Activated CD4-positive, CD25-positive, alpha-beta regulatory T cell (primary cell): ENCODE measurements around the gene ARHGAP24.
"Not testable (repeated sequence)": the region's sequence is repeated elsewhere in the genome, so short reads cannot be mapped to it uniquely, and the experiment has no call there.

Experiments used
- DNase-seq, 4 experiments: peaks; one replicate each; lab custom pipeline; 2025; lab: John Stamatoyannopoulos, UW

ARHGAP24 gene

DNA sequence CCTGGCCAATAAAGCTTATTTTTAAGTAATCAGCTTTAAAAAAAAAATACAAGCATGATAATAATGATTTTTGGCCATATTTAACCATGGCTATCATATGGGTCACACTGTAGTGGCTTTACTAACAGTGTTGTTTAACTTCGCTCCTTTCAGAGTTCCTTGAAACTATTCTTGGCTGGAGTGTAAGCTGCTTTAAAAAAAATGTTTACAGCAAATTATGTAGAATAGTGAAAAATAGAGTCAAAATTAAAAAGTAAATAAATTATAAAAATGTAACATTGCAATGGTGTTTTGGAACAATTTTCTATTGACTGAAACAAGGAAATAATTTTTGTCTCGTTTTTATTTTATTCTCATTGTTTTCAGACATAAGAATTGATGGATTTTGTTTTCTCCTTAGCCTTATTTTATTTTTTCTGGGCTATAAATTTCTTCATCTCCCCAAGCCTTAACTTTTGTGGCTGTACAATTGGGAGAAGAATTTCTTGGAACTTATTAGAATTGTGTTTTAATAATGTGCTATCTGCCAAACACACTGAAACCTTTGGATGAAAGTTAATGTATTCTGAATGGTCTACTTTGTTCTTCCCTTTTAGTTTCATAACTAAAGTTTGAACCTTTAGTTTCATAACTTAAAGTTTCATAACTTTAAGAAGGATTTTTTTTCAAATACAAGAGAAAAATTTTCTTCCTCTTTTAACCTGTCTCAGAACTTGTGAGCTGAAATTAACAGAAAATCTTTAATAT lies 182.0 kb downstream of the ARHGAP24 start:
- DNase-seq, result no peak

- no peak for DNase-seq
Measured at GRCh38 chr4:85658766-85659439, 184.0 kb downstream of the ARHGAP24 start.

GRCh38 chr4:85659610-85660218 lies 184.8 kb downstream of the ARHGAP24 start:
- DNase-seq, result no peak

- DNase-seq, result not testable (repeated sequence)
Measured at GRCh38 chr4:85666625-85667024, 191.7 kb downstream of the ARHGAP24 start.

DNA sequence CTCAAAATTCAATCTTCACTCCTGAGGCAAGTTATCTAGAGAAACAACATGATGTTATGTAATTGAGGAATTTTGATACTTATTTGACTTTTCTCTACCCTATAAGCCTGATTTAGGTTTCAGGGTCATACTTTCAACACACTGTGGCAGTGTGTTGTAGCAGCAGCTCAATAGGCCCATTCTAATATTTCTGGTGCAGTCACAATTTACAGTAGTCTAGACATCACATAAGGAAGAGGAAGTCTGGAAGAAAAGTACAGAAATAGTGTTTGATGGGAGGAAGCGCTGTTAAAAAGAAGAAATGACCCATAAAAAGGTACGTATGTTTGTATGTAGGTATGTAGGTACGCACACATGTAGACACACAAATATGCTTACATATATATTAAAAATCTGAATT lies 194.3 kb downstream of the ARHGAP24 start:
- DNase-seq, result no peak

DNA sequence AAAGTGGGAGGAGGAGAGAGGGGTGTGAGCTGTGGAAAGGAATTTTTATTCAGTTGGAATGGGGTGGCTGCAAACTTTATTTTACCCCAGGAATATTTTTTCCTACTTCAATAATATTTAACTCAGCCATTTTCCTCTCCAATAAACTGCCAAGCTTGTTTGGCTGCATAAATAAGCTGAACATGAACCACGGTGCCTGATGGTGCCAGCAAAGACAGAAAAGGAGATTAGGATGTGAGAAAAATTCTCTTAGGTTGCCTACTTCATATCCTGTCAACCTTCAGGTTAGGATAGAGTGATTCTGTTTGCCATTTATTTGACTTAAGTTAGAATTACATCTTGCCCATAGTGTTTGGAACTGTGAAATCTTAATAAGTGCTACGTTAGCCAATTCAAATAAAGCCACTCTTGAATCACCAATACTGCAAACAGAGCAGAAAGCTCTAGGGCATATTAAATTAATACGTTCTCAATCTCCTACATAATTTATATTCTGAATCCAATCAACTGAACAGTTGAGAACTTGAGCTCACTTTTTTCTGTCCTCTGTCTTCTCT lies 195.1 kb downstream of the ARHGAP24 start:
- no peak for DNase-seq

GRCh38 chr4:85671120-85671519 lies 196.2 kb downstream of the ARHGAP24 start:
- no peak for DNase-seq

DNA sequence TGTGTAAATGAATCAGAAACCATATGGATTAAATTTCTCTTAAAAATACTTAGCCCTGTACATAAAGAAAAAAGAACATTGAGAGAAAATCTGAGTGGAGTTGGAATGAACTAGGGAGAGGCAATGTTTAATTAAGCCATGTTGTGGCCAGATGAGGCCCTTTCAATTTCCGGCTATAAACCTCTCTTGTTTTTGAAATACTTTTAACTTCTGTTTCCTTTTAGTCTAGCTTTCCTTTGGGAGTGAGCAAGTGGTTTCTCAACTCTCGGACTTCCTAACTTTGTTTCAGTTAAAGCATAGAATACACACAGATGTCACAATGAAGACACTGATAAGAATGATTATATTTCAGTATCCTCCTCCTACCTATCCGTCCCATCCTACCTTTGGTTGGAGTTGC lies 197.2 kb downstream of the ARHGAP24 start:
- no peak for DNase-seq

GRCh38 chr4:85672959-85673358 lies 198.0 kb downstream of the ARHGAP24 start:
- no peak for DNase-seq

DNA sequence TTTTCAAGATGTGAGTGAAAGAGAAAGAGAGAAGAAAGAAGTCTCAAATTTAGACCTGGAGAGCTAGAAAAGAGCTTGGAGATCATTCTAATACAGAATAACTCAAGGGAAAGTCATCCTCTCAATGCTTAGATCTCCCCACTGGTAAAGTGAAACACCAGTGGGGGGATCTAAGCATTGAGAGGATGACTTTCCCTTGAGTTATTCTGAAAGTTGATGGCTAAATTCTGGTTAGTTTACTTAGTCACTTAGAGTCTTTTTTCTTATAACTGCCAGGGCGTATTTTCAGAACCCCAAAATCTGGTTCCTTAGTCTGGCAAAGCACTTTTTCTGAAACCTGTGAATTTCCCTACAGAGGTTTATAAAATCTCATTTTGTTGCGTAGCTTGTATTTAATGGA lies 198.6 kb downstream of the ARHGAP24 start:
- no peak for DNase-seq

GRCh38 chr4:85675076-85676049 lies 200.4 kb downstream of the ARHGAP24 start:
- no peak for DNase-seq

- no peak for DNase-seq
Measured at GRCh38 chr4:85676050-85676425, 201.1 kb downstream of the ARHGAP24 start.

DNA sequence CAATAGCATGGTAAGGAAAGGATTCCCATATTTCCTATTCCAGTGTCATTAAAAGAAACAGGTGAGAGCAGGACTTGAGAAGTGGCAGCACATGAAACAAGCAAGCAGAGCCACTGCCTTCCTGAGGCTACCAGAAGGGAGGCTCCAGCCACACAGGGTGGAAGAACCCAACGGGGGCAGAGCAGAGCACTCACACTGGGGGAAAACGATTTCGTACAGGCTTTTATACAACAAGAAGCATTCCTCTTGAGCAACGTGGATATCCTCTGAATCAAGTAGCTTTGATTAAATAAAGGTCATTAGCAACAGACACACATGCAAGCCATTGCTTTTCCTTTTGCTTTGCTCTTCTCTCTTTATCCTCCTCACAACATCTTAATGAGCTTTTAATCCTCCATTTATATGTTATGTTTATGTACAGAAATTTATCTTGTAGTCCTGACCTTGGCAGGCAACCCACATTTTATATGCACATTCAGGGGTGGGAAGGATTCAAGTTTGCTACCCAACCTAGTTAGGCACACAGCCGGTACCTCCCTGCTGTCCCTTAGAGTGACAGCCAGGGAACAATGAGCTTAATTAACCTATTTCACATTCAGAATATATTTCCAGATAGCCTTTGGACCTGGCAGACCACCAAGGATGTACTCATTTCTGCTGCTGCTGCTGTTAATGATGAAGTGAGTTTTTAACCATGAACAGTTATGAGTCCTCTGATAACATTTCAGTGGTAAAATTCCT lies 202.1 kb downstream of the ARHGAP24 start:
- DNase-seq, result no peak

GRCh38 chr4:85681221-85681657 lies 206.3 kb downstream of the ARHGAP24 start:
- no peak for DNase-seq

DNA sequence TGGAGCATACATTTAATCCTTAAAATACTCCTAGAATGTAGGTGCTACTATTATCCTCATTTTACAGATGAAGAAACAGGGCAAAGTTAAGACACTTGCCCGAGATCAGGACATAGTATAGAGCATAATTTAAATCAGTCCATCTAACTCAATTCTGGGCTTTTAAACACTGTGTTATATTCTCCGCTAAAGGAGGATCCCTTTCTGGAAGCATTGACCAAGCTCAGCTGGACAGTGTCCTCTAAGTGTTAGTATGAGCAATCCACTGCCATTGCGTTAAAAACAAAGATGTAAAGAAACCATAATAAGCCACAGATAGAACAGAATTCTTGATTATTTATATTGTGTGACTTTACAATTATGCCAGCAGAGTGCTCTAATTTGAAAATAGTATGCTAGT lies 207.0 kb downstream of the ARHGAP24 start:
- DNase-seq, result no peak

GRCh38 chr4:85682391-85682790 lies 207.4 kb downstream of the ARHGAP24 start:
- no peak for DNase-seq

DNA sequence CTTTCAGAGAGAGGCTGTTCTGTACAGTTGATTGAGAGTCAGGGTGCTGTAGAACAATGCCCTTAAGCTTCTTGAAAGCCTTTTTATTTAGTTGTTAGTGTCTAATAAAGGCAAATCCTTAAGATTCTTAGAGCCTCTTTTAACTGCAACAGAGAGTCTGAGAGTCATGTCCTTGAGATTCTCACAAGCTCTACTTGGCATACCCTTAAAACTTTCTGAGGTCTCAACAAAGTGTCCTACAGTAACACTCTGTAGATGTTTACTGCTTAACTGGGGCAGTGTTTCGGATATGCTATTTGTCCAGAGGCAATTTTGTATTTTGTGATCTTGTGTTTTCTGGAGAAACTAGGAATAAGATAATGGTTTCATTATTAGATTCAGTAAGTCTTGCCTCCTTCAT lies 209.7 kb downstream of the ARHGAP24 start:
- no peak for DNase-seq

DNA sequence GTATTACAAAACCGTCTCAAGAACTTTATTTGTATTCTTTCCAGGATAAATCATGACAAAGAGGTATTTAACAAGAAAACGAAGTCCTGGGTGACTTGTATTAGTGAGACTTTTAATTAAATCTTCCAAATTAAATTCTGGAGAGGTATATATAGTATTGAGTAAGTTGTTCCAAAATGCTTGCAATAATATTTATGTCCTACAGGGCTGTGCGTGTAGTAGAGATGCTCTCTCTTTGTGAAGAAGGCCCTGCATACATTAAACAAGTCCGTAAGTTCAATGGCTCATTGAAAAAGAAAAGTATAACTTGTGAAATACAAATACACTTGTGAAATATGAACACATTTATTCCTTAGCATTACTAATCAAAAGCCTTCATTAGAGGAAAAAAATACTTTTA lies 211.4 kb downstream of the ARHGAP24 start:
- no peak for DNase-seq

GRCh38 chr4:85688055-85688740 lies 213.2 kb downstream of the ARHGAP24 start:
- DNase-seq, result no peak

GRCh38 chr4:85696661-85697060 lies 221.7 kb downstream of the ARHGAP24 start:
- DNase-seq, result no peak
